ENCODE results near the gene RYK.

DNA sequence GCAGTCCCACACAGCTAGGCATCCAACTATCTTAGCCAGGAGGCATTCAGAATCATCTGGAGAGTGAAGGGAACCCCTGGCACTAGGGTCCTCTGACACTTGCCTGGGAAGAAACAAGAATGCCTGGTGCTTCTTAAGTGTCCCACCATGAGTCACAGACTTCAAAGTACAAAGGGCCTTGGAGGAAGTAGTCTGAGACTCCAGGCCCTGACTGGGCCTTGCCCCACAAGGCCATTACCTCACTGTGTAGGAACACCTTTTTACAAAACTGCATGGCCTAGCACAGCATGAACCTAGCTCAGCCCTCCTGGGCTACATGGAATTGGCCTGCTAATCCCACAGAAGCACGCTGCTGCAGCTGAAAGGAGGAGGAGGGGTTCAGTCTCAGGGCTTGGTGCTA is 116.4 kb downstream of the RYK start:
- TF ChIP-seq, protein P1, sequence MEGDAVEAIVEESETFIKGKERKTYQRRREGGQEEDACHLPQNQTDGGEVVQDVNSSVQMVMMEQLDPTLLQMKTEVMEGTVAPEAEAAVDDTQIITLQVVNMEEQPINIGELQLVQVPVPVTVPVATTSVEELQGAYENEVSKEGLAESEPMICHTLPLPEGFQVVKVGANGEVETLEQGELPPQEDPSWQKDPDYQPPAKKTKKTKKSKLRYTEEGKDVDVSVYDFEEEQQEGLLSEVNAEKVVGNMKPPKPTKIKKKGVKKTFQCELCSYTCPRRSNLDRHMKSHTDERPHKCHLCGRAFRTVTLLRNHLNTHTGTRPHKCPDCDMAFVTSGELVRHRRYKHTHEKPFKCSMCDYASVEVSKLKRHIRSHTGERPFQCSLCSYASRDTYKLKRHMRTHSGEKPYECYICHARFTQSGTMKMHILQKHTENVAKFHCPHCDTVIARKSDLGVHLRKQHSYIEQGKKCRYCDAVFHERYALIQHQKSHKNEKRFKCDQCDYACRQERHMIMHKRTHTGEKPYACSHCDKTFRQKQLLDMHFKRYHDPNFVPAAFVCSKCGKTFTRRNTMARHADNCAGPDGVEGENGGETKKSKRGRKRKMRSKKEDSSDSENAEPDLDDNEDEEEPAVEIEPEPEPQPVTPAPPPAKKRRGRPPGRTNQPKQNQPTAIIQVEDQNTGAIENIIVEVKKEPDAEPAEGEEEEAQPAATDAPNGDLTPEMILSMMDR (IDR thresholded peaks at IDR 0.05; ENCODE audit: extremely low read depth in 1 of 2, insufficient read depth in 1 of 2, low read depth in 1 of 2, low read length in 2 of 2) = no peak
- TF ChIP-seq EZH2 (IDR thresholded peaks at IDR 0.05; ENCODE audit: borderline replicate concordance, low read depth, low read length, severe bottlenecking) = no peak
- TF ChIP-seq MAX (IDR thresholded peaks at IDR 0.05; ENCODE audit: insufficient read depth, insufficient read length) = no peak
- no peak for TF ChIP-seq POLR2AphosphoS5 (IDR thresholded peaks at IDR 0.05; ENCODE audit: insufficient read depth, low read depth, low read length)
- TF ChIP-seq POLR2A (IDR thresholded peaks at IDR 0.05; ENCODE audit: low read depth, low read length) = no peak
- no peak for TF ChIP-seq MYC (IDR thresholded peaks at IDR 0.05; ENCODE audit: low read depth, low read length)
- no peak for TF ChIP-seq FOS (IDR thresholded peaks at IDR 0.05; ENCODE audit: borderline replicate concordance, insufficient read depth, low read length)
- no peak for TF ChIP-seq JUN (IDR thresholded peaks at IDR 0.05; ENCODE audit: borderline replicate concordance, insufficient read depth, insufficient read length, low read depth)
- TF ChIP-seq GATA2 (IDR thresholded peaks at IDR 0.05; ENCODE audit: insufficient read depth, insufficient read length, low read depth, low read length) = no peak

Measured in endothelial cell of umbilical vein (primary cell).